A172 (cell line): ENCODE results near the gene WDR17. TPM values are rescaled to one million over a fixed set of nuclear protein-coding genes. Genes with fewer than 3 reads are reported as not detected.
"Not testable (repeated sequence)": the region's sequence is repeated elsewhere in the genome, so short reads cannot be mapped to it uniquely, and the experiment has no call there.

Experiments
- DNase-seq: peaks from one replicate; pipeline ENCODE4 v3.0.0-alpha.2; 2015; ENCODE audit warnings: low spot score
- total RNA-seq: library from RNA; depleted of rRNA; stranded (reverse); fragments of >200 nt; shearing (Covaris generic); gene quantifications from 2 replicates; pipeline ENCODE4 v1.2.3, GENCODE V29; 2014

The WDR17 gene
- total RNA-seq, 1 experiment from 2014 or later = 2.5 TPM

- DNase-seq = no peak
Measured at GRCh38 chr4:176189891-176190795, 124.5 kb downstream of the WDR17 start.

GRCh38 chr4:176191974-176192373, 126.3 kb downstream of the WDR17 start:
- DNase-seq = peak; percentile 28

GRCh38 chr4:176193126-176193525, 127.5 kb downstream of the WDR17 start:
- DNase-seq = no peak

GRCh38 chr4:176193938-176194337, 128.3 kb downstream of the WDR17 start:
- no peak for DNase-seq

GRCh38 chr4:176195184-176195978, 129.7 kb downstream of the WDR17 start, which contains the start of gene SPATA4:
TSS of gene SPATA4 (minus strand) at chr4:176195585. CDS start at chr4:176195562, 23 bp downstream.
- peak; percentile 78 for DNase-seq

GRCh38 chr4:176198316-176198903, 132.8 kb downstream of the WDR17 start:
- no peak for DNase-seq

GRCh38 chr4:176205299-176205698, 139.7 kb downstream of the WDR17 start:
- no peak for DNase-seq

GRCh38 chr4:176207839-176208238, 142.2 kb downstream of the WDR17 start:
- peak; percentile 12 for DNase-seq

GRCh38 chr4:176209535-176209934, 143.9 kb downstream of the WDR17 start:
- DNase-seq = no peak

- no peak for DNase-seq
Measured at GRCh38 chr4:176210101-176210500, 144.5 kb downstream of the WDR17 start.

GRCh38 chr4:176210579-176211296, 145.1 kb downstream of the WDR17 start:
- no peak for DNase-seq

- not testable (repeated sequence) for DNase-seq
Measured at GRCh38 chr4:176212351-176212750, 146.7 kb downstream of the WDR17 start.

- DNase-seq = no peak
Measured at GRCh38 chr4:176217510-176217909, 151.9 kb downstream of the WDR17 start.

GRCh38 chr4:176222149-176222548, 156.5 kb downstream of the WDR17 start:
- no peak for DNase-seq

- DNase-seq = no peak
Measured at GRCh38 chr4:176223561-176223960, 157.9 kb downstream of the WDR17 start.

- DNase-seq = no peak
Measured at GRCh38 chr4:176226736-176227135, 161.1 kb downstream of the WDR17 start.

GRCh38 chr4:176229645-176230044, 164.0 kb downstream of the WDR17 start:
- DNase-seq = no peak
